GM12801 (cell line): ENCODE results near the gene PEAK1.

Source experiments
- TF ChIP-seq, protein P1 (sequence below): IDR thresholded peaks from one replicate; pipeline ENCODE4 v1.5.1; 2011; ENCODE audit warnings: control low read depth; ENCODE audit not compliant: insufficient read length; ENCODE audit errors: extremely low read depth

PEAK1 gene

DNA sequence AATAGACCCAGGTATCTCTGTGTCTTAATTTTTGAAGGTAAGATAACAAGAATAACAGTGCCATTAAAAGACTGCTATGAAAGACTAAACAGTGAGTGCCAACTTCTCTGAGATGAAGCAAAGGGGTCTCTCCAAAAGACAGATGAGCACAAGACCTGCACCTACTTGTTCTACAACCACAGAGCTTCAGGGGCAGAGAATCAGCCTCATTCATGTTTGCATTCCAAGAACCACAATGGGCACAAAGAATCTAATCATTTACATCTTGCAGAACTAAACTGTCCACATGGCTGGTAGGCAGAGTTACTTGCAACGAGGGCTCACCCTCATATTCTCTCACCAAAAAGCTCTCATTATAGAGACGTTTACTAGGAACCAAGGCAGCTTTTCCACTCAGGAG is 83.9 kb downstream of the PEAK1 start:
- TF ChIP-seq, protein P1, sequence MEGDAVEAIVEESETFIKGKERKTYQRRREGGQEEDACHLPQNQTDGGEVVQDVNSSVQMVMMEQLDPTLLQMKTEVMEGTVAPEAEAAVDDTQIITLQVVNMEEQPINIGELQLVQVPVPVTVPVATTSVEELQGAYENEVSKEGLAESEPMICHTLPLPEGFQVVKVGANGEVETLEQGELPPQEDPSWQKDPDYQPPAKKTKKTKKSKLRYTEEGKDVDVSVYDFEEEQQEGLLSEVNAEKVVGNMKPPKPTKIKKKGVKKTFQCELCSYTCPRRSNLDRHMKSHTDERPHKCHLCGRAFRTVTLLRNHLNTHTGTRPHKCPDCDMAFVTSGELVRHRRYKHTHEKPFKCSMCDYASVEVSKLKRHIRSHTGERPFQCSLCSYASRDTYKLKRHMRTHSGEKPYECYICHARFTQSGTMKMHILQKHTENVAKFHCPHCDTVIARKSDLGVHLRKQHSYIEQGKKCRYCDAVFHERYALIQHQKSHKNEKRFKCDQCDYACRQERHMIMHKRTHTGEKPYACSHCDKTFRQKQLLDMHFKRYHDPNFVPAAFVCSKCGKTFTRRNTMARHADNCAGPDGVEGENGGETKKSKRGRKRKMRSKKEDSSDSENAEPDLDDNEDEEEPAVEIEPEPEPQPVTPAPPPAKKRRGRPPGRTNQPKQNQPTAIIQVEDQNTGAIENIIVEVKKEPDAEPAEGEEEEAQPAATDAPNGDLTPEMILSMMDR: no peak

DNA sequence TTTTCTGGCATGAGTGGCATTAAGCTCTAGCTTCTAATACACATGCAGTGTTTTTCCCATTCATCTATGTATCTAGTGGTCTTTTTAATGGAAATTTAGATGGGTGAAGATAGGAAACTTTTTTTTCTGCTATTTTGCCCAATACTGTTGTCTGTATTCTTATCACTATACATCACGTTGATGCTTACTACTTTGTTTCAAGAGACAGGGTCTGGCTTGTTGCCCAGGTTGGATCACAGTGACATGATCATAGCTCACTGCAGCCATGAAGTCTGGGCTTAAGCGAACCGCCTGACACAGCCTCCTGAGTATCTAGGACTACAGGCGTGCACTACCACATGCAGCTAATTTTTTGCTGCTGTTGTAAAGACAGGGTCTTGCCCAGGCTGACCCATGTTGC is 84.6 kb downstream of the PEAK1 start:
- TF ChIP-seq, protein P1: no peak

DNA sequence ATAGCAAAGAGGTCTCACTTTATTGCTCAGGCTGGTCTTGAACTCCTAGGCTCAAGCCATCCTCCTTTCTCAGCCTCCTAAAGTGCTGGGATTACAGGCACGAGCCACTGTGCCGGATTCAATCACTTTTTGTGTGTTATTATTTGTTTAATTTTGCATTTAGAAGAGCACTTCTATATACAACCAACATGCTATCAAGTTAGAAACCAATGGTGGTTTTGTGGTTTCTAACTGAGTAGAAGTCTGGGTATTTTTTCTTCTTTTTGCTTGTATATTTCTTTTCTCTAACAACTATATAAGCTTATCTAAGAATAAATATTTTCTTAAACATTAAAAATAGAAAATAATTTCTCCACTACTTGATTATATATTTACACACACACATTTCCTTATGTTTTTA is 86.7 kb downstream of the PEAK1 start:
- TF ChIP-seq, protein P1: no peak

DNA sequence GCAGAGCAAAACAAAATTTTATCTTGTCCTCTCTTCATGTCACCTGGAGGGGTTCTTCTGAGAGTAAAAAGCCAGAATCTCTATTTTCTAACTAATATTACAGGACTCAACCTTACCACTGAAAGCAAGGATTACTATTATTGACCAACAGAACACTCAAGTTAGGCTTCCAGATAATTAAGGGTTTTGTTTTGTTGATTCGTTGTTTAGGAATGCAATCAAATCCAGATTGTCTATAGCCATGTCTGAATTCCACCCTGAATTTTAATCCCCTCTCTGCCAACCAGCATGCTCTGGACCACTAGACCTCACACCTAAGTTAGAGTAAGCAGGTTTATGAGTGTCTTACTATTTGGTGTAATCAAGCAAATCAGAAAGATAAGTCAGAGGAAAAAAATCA is 90.7 kb downstream of the PEAK1 start:
- TF ChIP-seq, protein P1: no peak

DNA sequence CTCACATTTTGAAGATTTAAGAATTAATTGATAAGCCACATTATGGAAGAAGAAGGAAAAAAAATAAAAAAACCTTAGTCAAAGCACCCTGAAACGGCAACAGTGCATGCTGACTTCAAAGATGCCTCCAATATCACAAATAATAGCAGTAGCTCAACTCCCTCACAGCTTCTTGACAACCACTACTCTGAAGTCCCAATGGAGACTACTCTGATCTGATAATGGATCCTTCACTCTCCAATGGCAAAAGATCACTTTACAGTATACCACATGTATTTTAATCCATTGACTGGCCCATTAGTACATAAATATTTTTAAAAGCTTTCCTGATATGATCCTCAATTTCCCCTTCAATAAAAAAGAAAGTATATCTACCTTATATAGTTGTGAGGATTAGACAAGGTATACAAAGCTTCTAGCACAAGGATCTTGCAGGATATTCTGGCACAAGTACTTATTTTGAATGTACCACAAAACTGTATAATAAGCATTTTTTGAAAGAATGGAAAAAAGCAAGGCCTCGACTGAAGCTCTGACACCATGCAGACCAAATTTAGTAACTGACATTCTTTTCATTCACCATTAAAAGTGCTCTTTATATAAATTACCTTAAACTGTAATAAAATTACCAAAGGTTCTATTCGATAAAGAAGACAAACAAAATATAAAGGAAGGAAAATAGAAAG is 91.9 kb downstream of the PEAK1 start:
- TF ChIP-seq, protein P1: no peak

DNA sequence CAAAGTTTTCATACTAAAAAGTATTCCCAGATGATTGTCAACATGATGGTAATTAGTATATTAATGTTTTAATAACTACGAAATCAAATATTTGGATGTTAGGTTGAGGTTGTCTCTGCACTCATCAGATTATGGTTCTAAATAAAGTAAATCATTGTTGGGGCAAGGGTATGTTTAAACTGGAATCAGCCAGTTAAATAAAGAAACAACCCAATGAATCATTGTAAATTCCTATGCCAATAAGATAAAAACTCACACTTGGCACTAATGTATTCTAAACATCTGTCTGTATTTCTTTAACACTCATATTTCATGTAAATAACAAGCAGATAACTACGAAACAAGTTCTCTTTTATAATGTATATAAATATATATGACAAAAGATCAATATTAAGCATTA is 92.7 kb downstream of the PEAK1 start:
- TF ChIP-seq, protein P1: no peak

DNA sequence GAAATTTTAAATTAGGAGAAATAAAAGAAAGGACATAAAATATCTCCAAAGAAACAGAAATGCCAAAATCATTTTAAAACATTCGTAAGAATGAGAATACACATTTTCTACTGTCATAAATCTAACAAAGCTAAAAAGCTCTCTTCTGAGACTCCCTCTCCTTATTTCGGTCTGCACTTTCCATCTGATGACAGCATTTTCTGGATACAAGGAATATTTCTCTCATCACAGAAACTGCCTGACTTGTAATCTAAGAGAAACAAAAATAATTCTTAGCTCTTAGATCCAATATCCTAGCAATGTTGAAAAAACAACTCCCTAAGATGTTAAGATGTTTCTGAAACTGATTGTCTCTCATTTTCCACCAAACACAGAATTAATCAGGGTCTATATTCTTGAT is 93.5 kb downstream of the PEAK1 start:
- TF ChIP-seq, protein P1: no peak
